H9 (cell line): ENCODE results near the gene DTWD2. TPM values are rescaled to one million over a fixed set of nuclear protein-coding genes. Genes with fewer than 3 reads are reported as not detected.

Experiments
- DNase-seq: peaks from one replicate; pipeline ENCODE4 v3.0.0-alpha.2; 2017
- H2AFZ ChIP-seq: one replicate; pipeline ENCODE4 v1.6.1; 2013; ENCODE audit warnings: mild to moderate bottlenecking, low read length, control low read depth, moderate library complexity
- H2AK5ac ChIP-seq: 2 replicates; pipeline ENCODE4 v1.6.1; 2013; ENCODE audit warnings: low read length, control low read depth, mixed read lengths; ENCODE audit not compliant: insufficient read length
- H2BK120ac ChIP-seq: one replicate; pipeline ENCODE4 v1.6.1; 2013; ENCODE audit warnings: low read depth, mild to moderate bottlenecking, low read length, control low read depth, inconsistent platforms; ENCODE audit not compliant: poor library complexity, severe bottlenecking
- H2BK12ac ChIP-seq: 2 replicates; pipeline ENCODE4 v1.6.1; 2013; ENCODE audit warnings: low read length, control low read depth, mixed read lengths, low read depth; ENCODE audit not compliant: insufficient read length
- H2BK15ac ChIP-seq: 2 replicates; pipeline ENCODE4 v1.6.1; 2013; ENCODE audit warnings: low read depth, low read length, control low read depth
- H2BK20ac ChIP-seq: one replicate; pipeline ENCODE4 v1.6.1; 2013; ENCODE audit warnings: low read depth, mild to moderate bottlenecking, low read length, control low read depth, inconsistent platforms; ENCODE audit not compliant: poor library complexity, severe bottlenecking
- H2BK5ac ChIP-seq: 2 replicates; pipeline ENCODE4 v1.6.1; 2013; ENCODE audit warnings: low read length, control low read depth, mixed read lengths; ENCODE audit not compliant: insufficient read length
- H3K14ac ChIP-seq: 2 replicates; pipeline ENCODE4 v1.6.1; 2013; ENCODE audit warnings: low read length, control low read depth; ENCODE audit not compliant: insufficient read depth
- H3K18ac ChIP-seq: 2 replicates; pipeline ENCODE4 v1.6.1; 2013; ENCODE audit warnings: low read depth, mild to moderate bottlenecking, mixed read lengths, low read length, control low read depth; ENCODE audit not compliant: insufficient read length
- H3K23ac ChIP-seq: 2 replicates; pipeline ENCODE4 v1.6.1; 2013; ENCODE audit warnings: low read length, control low read depth, mixed read lengths, low read depth; ENCODE audit not compliant: insufficient read length
- H3K23me2 ChIP-seq: 2 replicates; pipeline ENCODE4 v1.6.1; 2013; ENCODE audit warnings: low read depth, mild to moderate bottlenecking, mixed read lengths, low read length, control low read depth; ENCODE audit not compliant: insufficient read length, poor library complexity, severe bottlenecking
- H3K27ac ChIP-seq: 2 replicates; pipeline ENCODE4 v1.5.1; 2013; ENCODE audit warnings: low read length, control low read depth, mixed read lengths, low read depth; ENCODE audit not compliant: insufficient read length
- H3K27me3 ChIP-seq: 2 replicates; pipeline ENCODE4 v1.6.1; 2013; ENCODE audit warnings: low read length, control low read depth, inconsistent platforms; ENCODE audit not compliant: insufficient read depth
- H3K4ac ChIP-seq: 2 replicates; pipeline ENCODE4 v1.6.1; 2013; ENCODE audit warnings: low read depth, mild to moderate bottlenecking, control low read depth, inconsistent platforms, low read length, moderate library complexity
- H3K4me1 ChIP-seq: 2 replicates; pipeline ENCODE4 v1.6.1; 2013; ENCODE audit warnings: low read length, control low read depth, inconsistent platforms; ENCODE audit not compliant: insufficient read depth
- H3K4me2 ChIP-seq: 2 replicates; pipeline ENCODE4 v1.6.1; 2013; ENCODE audit warnings: low read length, control low read depth, mixed read lengths; ENCODE audit not compliant: insufficient read length, insufficient read depth
- H3K56ac ChIP-seq: 2 replicates; pipeline ENCODE4 v1.6.1; 2013; ENCODE audit warnings: low read depth, mild to moderate bottlenecking, mixed read lengths, low read length, control low read depth; ENCODE audit not compliant: insufficient read length
- H3K79me1 ChIP-seq: 2 replicates; pipeline ENCODE4 v1.6.1; 2013; ENCODE audit warnings: low read depth, mild to moderate bottlenecking, moderate library complexity, low read length, control low read depth, inconsistent platforms; ENCODE audit not compliant: insufficient read depth, poor library complexity, severe bottlenecking
- H3K79me2 ChIP-seq: 2 replicates; pipeline ENCODE4 v1.6.1; 2013; ENCODE audit warnings: low read length, control low read depth, inconsistent platforms; ENCODE audit not compliant: insufficient read depth
- H3K9ac ChIP-seq: 2 replicates; pipeline ENCODE4 v1.6.1; 2013; ENCODE audit warnings: low read length, control low read depth, mixed read lengths; ENCODE audit not compliant: insufficient read length; ENCODE audit errors: extremely low read depth
- H3K9me3 ChIP-seq: one replicate; pipeline ENCODE4 v1.6.1; 2013; ENCODE audit warnings: low read depth, low read length, inconsistent platforms; ENCODE audit not compliant: control insufficient read depth
- H3T11ph ChIP-seq: one replicate; pipeline ENCODE4 v1.6.1; 2013; ENCODE audit warnings: mild to moderate bottlenecking, low read length, control low read depth, inconsistent platforms
- H4K20me1 ChIP-seq: one replicate; pipeline ENCODE4 v1.6.1; 2013; ENCODE audit not compliant: control insufficient read depth, insufficient read length, insufficient read depth
- H4K5ac ChIP-seq: 2 replicates; pipeline ENCODE4 v1.6.1; 2013; ENCODE audit warnings: low read depth, mild to moderate bottlenecking, mixed read lengths, low read length, control low read depth; ENCODE audit not compliant: insufficient read length
- H4K8ac ChIP-seq: replicated peaks from 2 replicates; pipeline ENCODE4 v1.6.1; 2013; ENCODE audit warnings: low read length, control low read depth, mixed read lengths, low read depth; ENCODE audit not compliant: insufficient read length
- H4K91ac ChIP-seq: 2 replicates; pipeline ENCODE4 v1.6.1; 2013; ENCODE audit warnings: low read depth, mild to moderate bottlenecking, moderate library complexity, mixed read lengths, low read length, control low read depth; ENCODE audit not compliant: insufficient read length
- H3K27ac Mint-ChIP-seq, 3 experiments: 2 replicates in 2 of 3; 3 replicates in 1 of 3; pipeline ENCODE4 v1.8.0; 2020 to 2021; ENCODE audit warnings: mixed read lengths in 3 of 3, mild to moderate bottlenecking in 1 of 3, moderate library complexity in 1 of 3
- H3K27me3 Mint-ChIP-seq: 2 replicates; pipeline ENCODE4 v1.8.0; 2021; ENCODE audit warnings: low read depth, mild to moderate bottlenecking, moderate library complexity, mixed read lengths
- H3K36me3 Mint-ChIP-seq, 3 experiments: 2 replicates in 2 of 3; 3 replicates in 1 of 3; pipeline ENCODE4 v1.8.0; 2020 to 2021; ENCODE audit warnings: low read depth in 3 of 3, mixed read lengths in 3 of 3; ENCODE audit not compliant: insufficient read depth in 1 of 3
- H3K4me1 Mint-ChIP-seq, 2 experiments: 2 replicates each; pipeline ENCODE4 v1.8.0; 2020; ENCODE audit warnings: mixed read lengths in 2 of 2
- H3K4me3 Mint-ChIP-seq, 2 experiments: 2 replicates in 1 of 2; 3 replicates in 1 of 2; pipeline ENCODE4 v1.8.0; 2020 to 2021; ENCODE audit warnings: mild to moderate bottlenecking in 2 of 2, mixed read lengths in 2 of 2, moderate library complexity in 1 of 2
- H3K9me3 Mint-ChIP-seq, 2 experiments: 2 replicates in 1 of 2; 3 replicates in 1 of 2; pipeline ENCODE4 v1.8.0; 2020; ENCODE audit warnings: mild to moderate bottlenecking in 2 of 2, mixed read lengths in 2 of 2, moderate library complexity in 1 of 2
- CTCF ChIP-seq: fragments of 200-600 bp; sonication (generic); conservative IDR thresholded peaks from 3 replicates; pipeline ENCODE4 v1.8.0; 2021; ENCODE audit warnings: antibody characterized with exemption, mild to moderate bottlenecking
- whole genome bisulfite sequencing: extraction: QIAGEN DNeasy Blood & Tissue Kit; methylation state at CpG from one replicate; pipeline ENCODE4 v1.1.7; 2013; ENCODE audit warnings: missing lambda C conversion rate, low lambda C conversion rate, mixed read lengths; ENCODE audit not compliant: insufficient read length; ENCODE audit errors: extremely low coverage; 5-methylcytosine and 5-hydroxymethylcytosine counted together
- total RNA-seq: library from RNA; stranded (reverse); gene quantifications from 2 replicates; pipeline ENCODE4 v1.2.1, GENCODE V29; 2021

Gene DTWD2
- total RNA-seq, 1 experiment from 2014 or later: 10.8 TPM

GRCh38 chr5:118980438-118980837 is 7.9 kb downstream of the DTWD2 start:
- Histone ChIP-seq H3K4ac (no peak overlapping the region), H2BK120ac (no peak overlapping the region), H3K27me3 (no peaks in the 10 kb centered on the region), H2AK5ac (no peak overlapping the region), H3K4me2 (no peak overlapping the region), H2BK12ac (no peak overlapping the region), H4K91ac (no peak overlapping the region), H2AFZ (no peak overlapping the region), H3K14ac (no peak overlapping the region), H4K8ac (no peak overlapping the region), H3T11ph (no peak overlapping the region), H2BK20ac (no peak overlapping the region), H4K20me1 (no peaks in the 10 kb centered on the region), H3K23ac (no peak overlapping the region), H4K5ac (no peak overlapping the region), H3K18ac (no peak overlapping the region), H2BK15ac (no peak overlapping the region), H3K56ac (no peak overlapping the region), H3K79me1 (no peaks in the 10 kb centered on the region), H3K4me1 (no peaks in the 10 kb centered on the region), H3K23me2 (no peaks in the 10 kb centered on the region), H2BK5ac (no peak overlapping the region), H3K9me3 (no peaks in the 10 kb centered on the region), H3K27ac (no peak overlapping the region), H3K79me2 (no peaks in the 10 kb centered on the region), H3K9ac (no peak overlapping the region)
- Mint-ChIP-seq H3K27ac (no peak overlapping the region), H3K9me3 (peaks cover 26 to 28% of the 10 kb centered on the region in 2 experiments; a peak in 4 of 5 replicates), H3K27me3 (no peaks in the 10 kb centered on the region), H3K36me3 (peaks cover 9 to 22% (median 16%) of the 10 kb centered on the region in 3 experiments), H3K4me3 (no peak overlapping the region), H3K4me1 (no peaks in the 10 kb centered on the region)
- WGBS: no CpG with 5 or more reads among the region's 1 CpG
- no peak for TF ChIP-seq CTCF
- DNase-seq: no peak
